GM18526 (cell line): ENCODE results near the gene REG4.

ENCODE experiments used
- POLR2A ChIP-seq: IDR thresholded peaks from 3 replicates; pipeline ENCODE4 v1.6.1; 2011; ENCODE audit not compliant: insufficient read length; ENCODE audit errors: extremely low read depth

The REG4 gene

DNA sequence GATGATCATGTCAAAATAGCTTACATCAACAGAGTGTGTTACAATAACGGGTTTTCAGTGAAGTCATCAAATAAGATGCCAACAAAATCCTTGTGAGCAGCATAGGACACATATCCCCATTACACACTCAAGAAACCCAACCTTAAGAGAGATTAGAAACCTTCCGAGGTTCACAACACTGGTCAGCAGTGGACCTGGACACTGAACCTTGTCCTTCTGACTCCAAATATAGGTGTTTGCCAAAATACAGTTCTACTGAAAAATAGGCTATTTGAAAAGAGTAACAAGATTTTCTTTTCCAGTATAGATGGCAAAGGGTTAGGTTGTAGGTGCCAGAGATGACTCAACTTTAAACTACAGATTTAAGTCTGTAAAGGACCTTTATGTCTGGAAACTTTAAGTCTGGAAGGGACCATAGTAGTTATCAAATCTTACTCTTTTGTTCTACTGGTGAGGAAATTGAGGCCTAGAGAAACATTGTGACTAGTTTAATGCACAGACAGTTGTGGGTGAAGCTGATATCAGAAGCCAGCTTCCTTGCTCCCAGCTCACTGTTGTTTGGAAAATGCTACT lies 811 bp upstream of the REG4 start:
- TF ChIP-seq POLR2A = no peak

DNA sequence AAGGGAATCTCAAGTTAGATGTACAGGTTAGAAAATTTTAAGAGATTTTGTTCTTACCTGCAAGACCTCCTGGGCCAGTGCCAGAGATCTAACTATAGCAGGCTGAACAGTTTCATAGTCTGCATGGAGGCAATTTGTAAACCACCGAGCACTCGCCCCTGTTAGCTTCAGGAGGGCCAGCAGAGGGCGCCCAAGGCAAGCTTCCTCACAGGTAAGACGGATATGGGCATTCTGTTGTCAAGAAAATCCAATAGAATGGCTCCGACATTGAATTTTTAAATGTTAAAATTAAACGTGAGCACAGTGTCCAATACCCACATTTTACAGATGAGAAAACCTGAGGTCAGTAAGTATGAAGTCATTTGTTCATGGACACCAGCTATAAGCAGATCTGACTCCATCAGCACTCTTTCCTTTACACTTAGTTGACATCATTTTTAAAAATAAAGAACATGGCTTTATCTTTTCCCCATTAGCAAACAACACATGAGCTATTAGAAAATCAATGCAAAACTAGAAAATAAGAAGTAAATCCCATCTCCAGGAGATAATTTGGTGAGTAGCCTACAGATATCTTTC lies 2.2 kb downstream of the REG4 start:
- TF ChIP-seq POLR2A = no peak

DNA sequence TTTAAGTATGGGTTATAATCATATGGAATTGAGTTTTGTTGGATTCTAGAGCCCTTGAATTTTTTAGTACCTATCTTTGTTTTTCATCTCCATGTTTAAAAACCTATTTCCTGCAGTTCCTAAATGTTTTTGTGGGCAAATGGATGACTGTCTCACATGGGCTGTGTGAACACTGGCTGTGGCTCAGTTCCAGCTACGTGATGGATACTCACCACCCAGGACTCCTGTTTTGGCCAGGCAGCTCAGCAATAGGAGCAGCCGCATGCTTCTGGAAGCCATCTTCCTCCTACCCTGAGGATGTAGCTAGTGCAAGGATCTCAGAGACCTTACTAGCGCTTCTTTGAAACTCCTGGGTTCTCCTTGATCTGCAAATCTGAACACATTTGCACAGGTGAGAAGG lies 2.8 kb downstream of the REG4 start:
- no peak for TF ChIP-seq POLR2A

DNA sequence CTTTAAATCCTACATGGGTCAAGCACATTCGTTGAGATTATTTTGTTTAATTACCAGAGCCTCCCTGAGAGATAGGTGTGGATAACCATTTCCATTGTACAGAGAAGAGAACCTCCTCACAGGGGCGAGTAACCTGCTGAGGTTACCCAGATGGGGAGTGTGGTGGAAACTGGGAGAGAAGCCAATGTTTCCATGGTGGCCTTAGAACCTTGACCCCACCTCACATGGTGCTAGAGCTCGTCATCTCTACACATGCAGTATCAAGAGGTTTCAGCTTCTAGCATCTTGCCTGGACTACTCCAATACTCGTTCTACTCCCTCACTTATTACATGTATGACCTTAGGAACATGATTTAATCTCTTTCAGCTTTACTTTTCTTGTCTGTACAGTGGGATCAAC lies 4.8 kb downstream of the REG4 start:
- no peak for TF ChIP-seq POLR2A

DNA sequence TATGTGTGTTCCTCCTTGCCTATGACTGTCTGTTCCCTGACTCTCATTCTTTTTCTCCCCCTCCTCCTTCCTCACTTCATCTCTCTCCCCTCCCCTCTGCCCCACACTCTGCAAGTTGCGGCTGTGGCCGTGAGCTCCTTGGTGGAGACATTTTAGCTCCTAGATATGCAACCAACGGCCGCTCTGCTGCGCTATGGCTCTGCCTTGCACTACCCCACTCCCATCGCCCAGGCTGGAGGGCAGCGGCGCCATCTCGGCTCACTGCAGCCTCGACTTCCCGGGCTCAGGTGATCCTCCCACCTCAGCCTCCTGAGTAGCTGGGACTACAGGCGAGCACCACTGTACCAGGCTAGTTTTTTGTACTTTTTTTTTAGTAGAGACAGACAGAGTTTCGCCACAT lies 5.5 kb downstream of the REG4 start:
- TF ChIP-seq POLR2A = no peak

DNA sequence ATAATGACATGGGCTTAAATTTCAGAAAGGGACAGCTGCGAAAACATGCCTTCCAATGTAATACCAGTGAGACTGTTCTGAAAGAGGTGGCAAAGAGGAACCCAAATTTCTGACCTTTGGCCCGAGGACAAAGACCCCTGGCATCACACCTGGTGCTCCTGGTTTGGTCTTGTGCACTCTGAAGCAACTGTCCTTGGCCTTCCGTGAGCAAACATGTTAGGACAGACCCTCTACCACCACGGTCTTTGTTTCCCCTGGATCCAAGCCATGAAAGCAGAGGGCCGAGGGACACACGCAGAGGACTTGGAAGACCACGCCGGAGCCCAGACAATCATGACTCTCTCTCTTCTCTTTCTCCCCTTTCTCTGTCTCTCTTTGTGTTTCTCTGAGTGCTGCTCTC lies 6.0 kb downstream of the REG4 start:
- no peak for TF ChIP-seq POLR2A

DNA sequence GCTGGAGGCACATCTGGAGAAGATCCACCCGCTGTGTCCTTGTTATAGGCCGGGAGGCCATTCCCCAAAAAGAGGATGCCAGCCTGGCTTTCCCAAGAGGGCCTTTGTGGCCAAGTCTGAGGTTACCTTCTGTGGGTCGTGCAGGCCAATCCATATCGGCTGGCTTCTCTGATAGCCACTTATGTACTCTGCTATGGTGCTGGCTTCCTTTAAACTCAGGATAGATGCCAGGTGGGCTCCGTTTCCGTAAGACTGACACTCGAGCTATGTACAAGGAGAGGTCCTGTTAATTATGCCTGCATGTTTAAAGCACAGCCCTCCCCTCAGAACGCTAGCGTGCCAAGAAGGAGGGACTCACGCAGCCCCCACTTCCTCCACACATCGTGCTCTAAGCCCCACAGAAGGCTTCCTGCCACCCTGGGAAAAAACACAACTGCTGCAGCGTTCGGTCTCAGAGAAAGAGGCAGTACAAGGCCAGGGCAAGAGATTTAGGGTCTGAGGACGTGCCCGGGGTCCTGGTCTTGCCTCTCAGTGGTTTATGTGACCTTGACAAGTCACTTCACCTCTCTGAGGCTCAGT lies 11.6 kb downstream of the REG4 start:
- no peak for TF ChIP-seq POLR2A

DNA sequence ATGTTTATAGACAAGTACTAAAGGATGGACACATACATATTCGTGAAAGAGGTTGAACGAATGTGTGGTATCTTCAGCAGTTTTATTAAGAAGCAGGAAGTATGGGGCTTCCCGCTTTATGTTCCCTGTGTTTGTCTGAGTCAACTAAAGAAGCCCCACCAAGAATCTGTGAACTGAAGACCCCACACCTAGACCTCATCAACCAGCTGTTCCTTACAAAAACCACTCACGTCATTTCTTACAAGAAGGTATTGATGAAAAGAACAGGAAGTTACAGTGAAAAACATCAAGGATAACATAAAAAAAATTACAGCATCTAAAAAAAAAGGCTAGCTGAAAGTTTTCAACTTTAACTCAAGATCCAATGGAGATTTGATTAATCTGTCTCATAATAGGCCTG lies 12.3 kb downstream of the REG4 start:
- TF ChIP-seq POLR2A = no peak

DNA sequence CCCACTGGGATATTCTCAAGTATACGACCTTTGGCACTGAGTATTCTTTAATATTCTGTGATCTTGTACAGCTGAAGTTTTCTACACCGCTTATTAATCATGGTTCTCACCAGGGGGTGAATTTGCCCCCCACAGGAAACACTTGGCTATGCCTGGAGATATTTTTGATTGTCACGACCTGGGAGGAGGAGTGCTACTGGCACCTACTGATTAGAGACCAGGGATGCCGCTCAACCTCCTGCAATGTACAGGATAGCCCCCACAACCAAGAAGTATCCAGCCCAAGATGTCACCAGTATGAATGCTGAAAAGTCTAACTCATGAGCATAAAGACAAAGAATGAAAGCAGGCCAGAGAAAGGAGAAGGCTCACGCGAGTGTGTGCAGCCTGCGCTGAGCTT lies 13.7 kb downstream of the REG4 start:
- TF ChIP-seq POLR2A = no peak

DNA sequence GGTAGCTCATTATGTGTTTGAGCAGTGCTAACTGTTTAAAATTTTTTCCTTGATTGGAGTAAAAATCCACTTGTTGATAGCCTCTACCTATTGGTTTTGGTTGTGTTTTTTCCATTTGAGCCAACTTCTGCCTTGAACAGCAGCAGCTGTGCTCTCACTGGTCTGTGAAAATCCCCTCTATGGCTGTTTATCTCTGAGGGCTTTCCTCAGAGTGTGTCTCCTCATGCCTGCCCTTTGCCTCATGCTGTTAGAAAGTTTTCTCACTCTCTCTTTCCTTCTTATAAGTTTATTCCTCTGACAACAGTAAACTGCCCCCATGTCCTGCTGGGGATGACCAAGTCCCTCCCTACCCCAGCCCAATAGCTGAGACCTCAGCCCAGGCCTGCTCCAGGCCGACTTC lies 14.1 kb downstream of the REG4 start:
- TF ChIP-seq POLR2A = no peak

DNA sequence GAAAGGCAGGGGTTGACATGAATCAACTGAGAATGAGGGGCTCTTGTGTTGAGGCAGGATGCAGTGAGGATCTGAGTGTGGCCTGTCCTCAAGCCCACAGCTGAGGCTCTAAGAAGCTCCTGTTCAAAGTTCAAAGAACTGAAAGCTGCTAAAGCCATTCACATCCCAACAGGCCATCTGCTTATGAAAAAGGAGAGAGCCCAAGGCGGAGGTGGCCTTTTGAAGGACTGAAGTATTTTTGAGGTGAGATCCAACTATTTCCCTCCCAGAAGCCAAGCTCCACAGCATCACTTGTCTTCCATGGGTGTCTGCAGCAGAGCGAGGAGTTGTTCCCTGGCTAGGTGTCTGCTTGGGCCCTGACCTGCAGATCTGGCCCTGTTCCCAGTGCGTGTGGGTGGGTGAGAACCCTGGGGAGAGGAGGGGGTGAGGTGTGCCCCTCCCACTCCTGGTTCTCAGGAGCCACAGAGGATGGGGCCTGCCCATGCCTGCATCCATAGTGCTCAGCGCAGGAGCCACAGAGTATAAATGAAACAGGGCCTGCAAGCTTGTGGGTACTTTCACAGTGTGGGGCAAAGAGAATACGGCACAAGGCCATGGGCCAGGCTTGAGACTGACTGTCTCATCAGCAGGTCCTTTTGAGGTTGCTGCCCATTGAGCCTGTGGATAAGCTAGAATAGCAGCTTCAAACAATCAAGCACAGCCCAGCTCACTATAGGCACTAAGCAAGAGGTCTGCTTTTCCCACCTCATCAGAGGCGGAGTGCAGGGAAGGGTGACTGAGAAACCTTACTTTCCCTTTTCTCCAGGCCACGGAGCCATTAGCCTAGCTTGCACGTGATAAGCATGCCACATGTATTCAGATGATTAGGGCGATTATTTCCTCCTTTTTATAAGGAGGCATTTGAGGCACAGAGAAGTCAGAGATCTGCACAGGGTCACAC lies 15.7 kb downstream of the REG4 start:
- no peak for TF ChIP-seq POLR2A

DNA sequence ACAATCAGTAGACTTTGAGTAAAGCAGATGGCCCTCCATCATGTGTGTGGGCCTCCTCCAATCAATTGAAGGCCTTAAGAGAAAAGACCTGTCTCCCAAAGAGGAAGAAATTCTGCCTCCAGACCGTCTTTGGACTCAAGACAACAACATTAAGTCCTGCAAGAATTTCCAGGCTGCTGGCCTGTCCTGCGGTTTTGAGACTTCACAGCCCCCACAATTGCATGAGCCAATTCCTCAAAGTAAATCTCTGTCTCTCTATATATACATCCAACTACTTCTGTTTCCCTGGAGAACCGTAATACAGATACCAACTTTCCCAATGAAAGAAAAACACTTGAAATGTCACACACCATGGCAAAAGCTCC lies 16.4 kb downstream of the REG4 start:
- TF ChIP-seq POLR2A = no peak

DNA sequence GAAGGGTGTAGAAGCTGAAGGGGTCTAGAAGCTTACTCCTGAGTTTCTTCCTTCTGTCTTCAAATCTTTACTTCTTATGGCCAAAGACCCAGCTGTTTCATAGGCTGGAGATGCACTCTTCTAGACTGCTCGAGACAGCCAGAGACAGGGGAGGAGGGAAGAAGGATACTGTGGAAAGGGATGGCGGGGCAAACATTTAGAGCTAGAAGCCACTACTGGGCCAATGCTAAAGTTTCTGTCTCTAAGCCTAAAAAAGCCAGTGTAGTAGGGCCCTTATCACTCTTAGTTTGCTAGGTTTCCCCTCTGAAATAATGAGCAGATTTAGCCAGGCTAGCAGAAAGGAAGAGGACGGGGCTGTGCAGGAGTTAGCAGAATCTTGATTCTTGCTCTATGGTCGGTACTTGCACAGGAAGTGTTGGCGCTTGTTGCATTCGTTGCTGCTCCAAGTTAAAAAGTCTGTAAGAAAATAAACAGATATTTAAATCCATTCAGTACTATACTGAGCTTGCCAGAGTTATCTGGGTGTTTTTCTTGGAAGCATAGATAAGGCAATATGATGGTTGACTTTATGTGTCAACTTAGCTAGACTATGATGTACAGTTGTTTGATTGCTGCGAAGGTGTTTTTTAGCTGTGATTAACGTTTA lies 16.9 kb downstream of the REG4 start:
- no peak for TF ChIP-seq POLR2A

DNA sequence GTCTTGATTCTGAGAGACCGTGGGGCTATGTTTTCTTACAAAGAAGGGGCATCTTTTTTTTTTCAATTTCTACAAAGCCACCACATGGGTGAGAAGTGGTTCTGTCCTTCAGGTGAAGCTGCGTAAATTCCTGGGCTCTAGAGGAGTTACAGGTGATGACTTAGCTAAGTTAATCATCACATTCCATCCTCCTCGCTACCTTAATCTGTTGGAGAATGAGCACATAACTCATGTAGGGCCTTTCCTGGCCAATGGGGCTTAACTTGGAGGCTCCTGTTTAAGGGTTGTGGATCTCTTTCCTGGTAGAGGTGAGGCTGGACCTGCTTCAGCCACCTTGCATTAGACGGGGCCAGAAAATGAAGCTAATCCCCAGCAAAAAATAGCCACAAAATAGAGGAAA lies 19.9 kb downstream of the REG4 start:
- TF ChIP-seq POLR2A = no peak

DNA sequence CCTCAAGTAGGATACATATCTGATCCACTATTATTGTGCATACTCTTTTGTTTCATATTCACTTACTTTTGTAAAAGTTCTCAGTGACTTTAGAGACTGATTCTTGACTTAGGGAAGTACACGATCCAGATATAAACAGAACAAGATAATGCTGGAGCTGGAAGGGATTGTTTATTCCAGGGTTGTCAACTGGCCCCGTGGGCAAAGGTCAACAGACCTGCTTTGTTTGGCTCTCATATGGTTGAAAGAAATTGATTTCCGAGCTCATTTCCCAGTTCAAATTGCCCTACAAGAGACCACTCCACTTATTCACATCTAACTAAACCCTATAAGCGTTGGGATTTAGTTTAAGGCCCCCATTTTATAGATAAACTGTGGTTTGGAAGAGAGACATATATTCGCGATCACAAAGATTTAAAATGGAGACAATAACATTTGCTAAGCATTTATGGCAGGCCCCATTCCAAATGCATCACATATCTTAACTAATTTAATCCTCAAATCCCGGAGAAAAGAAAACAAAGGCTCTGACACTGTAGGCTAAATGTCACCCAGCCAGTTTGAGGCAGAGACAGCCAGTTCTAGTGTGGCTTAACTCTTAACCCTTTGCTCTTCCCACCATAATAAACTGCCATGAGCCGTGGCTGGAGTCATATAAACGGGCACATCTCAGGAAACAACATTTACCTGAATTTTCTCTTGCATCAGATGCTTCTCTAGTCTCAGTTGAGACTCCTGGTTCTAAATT lies 20.6 kb downstream of the REG4 start:
- no peak for TF ChIP-seq POLR2A
